PC-3 (cell line): Measurements from ENCODE around the gene PNLDC1. TPM values are rescaled to one million over a fixed set of nuclear protein-coding genes. Genes with fewer than 3 reads are reported as not detected.

ENCODE experiments used
- ATAC-seq: fragments of 200-7000 bp; cut with Tn5 transposase; 2 replicates; pipeline ENCODE4 v1.9.1; 2020; ENCODE audit warnings: mild to moderate bottlenecking, moderate library complexity
- BruUV-seq: library from RNA; stranded (reverse); fragments of 400-500 nt; replicated peaks from 2 replicates; lab custom pipeline; 2021; lab: Mats Ljungman, UMichigan
- CTCF ChIA-PET: fragments of 300-600 bp; sonication (Branson Sonifier 250); formaldehyde crosslinking; loops from one replicate; lab custom pipeline; 2022; ENCODE audit warnings: antibody characterized with exemption; lab: Charles Lee
- POLR2A ChIA-PET: fragments of 300-600 bp; sonication (Branson Sonifier 250); formaldehyde crosslinking; loops from one replicate; lab custom pipeline; 2022; ENCODE audit warnings: antibody characterized with exemption; ENCODE audit not compliant: unreplicated experiment; lab: Charles Lee
- DNase-seq: peaks from one replicate; pipeline ENCODE4 v3.0.0-alpha.2; 2015
- H2AFZ ChIP-seq: fragments of 300-600 bp; sonication (generic); 2 replicates; pipeline ENCODE4 v1.6.0; 2016; ENCODE audit warnings: antibody characterized with exemption, low read length
- H3F3A ChIP-seq: fragments of 300-600 bp; sonication (generic); one replicate; pipeline ENCODE4 v1.6.0; 2017; ENCODE audit warnings: antibody characterized with exemption, low read length, control low read depth, mild to moderate bottlenecking; ENCODE audit not compliant: unreplicated experiment
- H3K27ac ChIP-seq: fragments of 300-600 bp; sonication (generic); 2 replicates; pipeline ENCODE4 v1.5.1; 2016; ENCODE audit warnings: mild to moderate bottlenecking, low read length
- H3K27me3 ChIP-seq: fragments of 300-600 bp; sonication (generic); 2 replicates; pipeline ENCODE4 v1.6.1; 2016; ENCODE audit warnings: low read length, mixed read lengths
- H3K36me3 ChIP-seq: fragments of 300-600 bp; sonication (generic); 2 replicates; pipeline ENCODE4 v1.6.1; 2016; ENCODE audit warnings: low read depth, mixed run types, low read length, mixed read lengths
- H3K4me1 ChIP-seq: fragments of 300-600 bp; sonication (generic); 2 replicates; pipeline ENCODE4 v1.5.1; 2016; ENCODE audit warnings: low read length; ENCODE audit not compliant: insufficient read depth
- H3K4me2 ChIP-seq: fragments of 300-600 bp; sonication (generic); 2 replicates; pipeline ENCODE4 v1.6.0; 2016; ENCODE audit warnings: low read length
- H3K4me3 ChIP-seq: fragments of 300-600 bp; sonication (generic); 2 replicates; pipeline ENCODE4 v1.5.1; 2016; ENCODE audit warnings: mild to moderate bottlenecking, low read length, mixed read lengths
- H3K79me2 ChIP-seq: fragments of 300-600 bp; sonication (generic); 2 replicates; pipeline ENCODE4 v1.6.1; 2017; ENCODE audit warnings: low read length, mixed read lengths
- H3K9ac ChIP-seq: fragments of 300-600 bp; sonication (generic); 2 replicates; pipeline ENCODE4 v1.6.0; 2016; ENCODE audit warnings: mild to moderate bottlenecking, low read length
- H3K9me2 ChIP-seq: fragments of 300-600 bp; sonication (generic); replicated peaks from 2 replicates; pipeline ENCODE4 v1.6.1; 2016; ENCODE audit warnings: mixed run types, low read length, mixed read lengths
- H3K9me3 ChIP-seq: fragments of 300-600 bp; sonication (generic); 2 replicates; pipeline ENCODE4 v1.6.1; 2016; ENCODE audit warnings: low read length, mixed read lengths
- H4K20me1 ChIP-seq: fragments of 300-600 bp; sonication (generic); 2 replicates; pipeline ENCODE4 v1.6.1; 2016; ENCODE audit warnings: low read length, mixed read lengths
- CTCF ChIP-seq: fragments of 300-600 bp; sonication (generic); conservative IDR thresholded peaks from 2 replicates; pipeline ENCODE4 v1.5.1; 2017; ENCODE audit warnings: antibody characterized with exemption, low read depth, mild to moderate bottlenecking, low read length
- EZH2 ChIP-seq: fragments of 300-600 bp; sonication (generic); IDR thresholded peaks from one replicate; pipeline ENCODE4 v1.6.1; 2017; ENCODE audit warnings: antibody characterized with exemption, mild to moderate bottlenecking, low read length; ENCODE audit not compliant: unreplicated experiment
- EZH2phosphoT487 ChIP-seq: fragments of 300-600 bp; sonication (generic); IDR thresholded peaks from 2 replicates; pipeline ENCODE4 v1.6.1; 2018; ENCODE audit warnings: mild to moderate bottlenecking, antibody characterized with exemption, low read length, borderline replicate concordance
- intact Hi-C: fragments of 100-400 bp; cut with micrococcal nuclease; formaldehyde crosslinking; loops from 2 replicates; pipeline ENCODE4 v1.9.0; 2023
- total RNA-seq: library from RNA; depleted of rRNA; stranded (reverse); fragments of >200 nt; gene quantifications from 2 replicates; pipeline ENCODE4 v1.2.3, GENCODE V29; 2014

PNLDC1 gene
- total RNA-seq, 1 experiment from 2014 or later: not detected

- ChIA-PET CTCF (interaction anchor here (1.1 kb wide), 1 partner anchor 161 kb away, joined by 3 read pairs; no protein-coding TSS in a partner anchor), POLR2A (no interaction called here)
- Histone ChIP-seq H3K4me1 (no peaks in the 10 kb centered on the region), H3K4me2 (peak overlapping the region; percentile 44; the same call in 1 of the 2 replicates), H3K4me3 (no peak overlapping the region), H3K79me2 (no peaks in the 10 kb centered on the region), H3F3A (no peaks in the 10 kb centered on the region), H3K27me3 (no peaks in the 10 kb centered on the region), H3K9ac (no peak overlapping the region), H3K27ac (no peak overlapping the region), H3K9me2 (no peaks in the 10 kb centered on the region), H3K9me3 (no peaks in the 10 kb centered on the region), H3K36me3 (no peaks in the 10 kb centered on the region), H2AFZ (peak overlapping the region; percentile 64), H4K20me1 (no peaks in the 10 kb centered on the region)
- intact Hi-C loops: loop anchor here (1.0 kb wide), 1 partner anchor 162 kb away; no protein-coding TSS in a partner anchor
- TF ChIP-seq EZH2: no peak
- TF ChIP-seq CTCF: peak; percentile 50; the same call in 1 of the 2 replicates
- TF ChIP-seq EZH2phosphoT487: no peak
- ATAC-seq (peak; percentile 71), DNase-seq (peak; percentile 31)
- BruUV-seq: no TSS peak
These were observed 52.8 kb downstream of the PNLDC1 start for GRCh38 chr6:159852877-159853276.

- no peaks in the 10 kb centered on the region for H3K79me2 ChIP-seq
- H3K9ac ChIP-seq: no peak overlapping the region
- H3K9me3 ChIP-seq: no peaks in the 10 kb centered on the region
- no peaks in the 10 kb centered on the region for H3K9me2 ChIP-seq
- no peaks in the 10 kb centered on the region for H3K27me3 ChIP-seq
- H3K4me2 ChIP-seq: no peak overlapping the region
- POLR2A ChIA-PET: no interaction called here
- no peaks in the 10 kb centered on the region for H3K4me1 ChIP-seq
- no peak for TF ChIP-seq EZH2
- no peak for TF ChIP-seq CTCF
- TF ChIP-seq EZH2phosphoT487: no peak
- no TSS peak for BruUV-seq
- H3K4me3 ChIP-seq: no peak overlapping the region
- no peak overlapping the region for H3K27ac ChIP-seq
- DNase-seq: no peak
- no peaks in the 10 kb centered on the region for H3K36me3 ChIP-seq
- CTCF ChIA-PET: no interaction called here
- no peak for ATAC-seq
- H2AFZ ChIP-seq: no peak overlapping the region
- H3F3A ChIP-seq: no peaks in the 10 kb centered on the region
- H4K20me1 ChIP-seq: no peaks in the 10 kb centered on the region
- intact Hi-C loops: loop anchor here (1.0 kb wide), 1 partner anchor 162 kb away; no protein-coding TSS in a partner anchor
These were observed 53.7 kb downstream of the PNLDC1 start for GRCh38 chr6:159853754-159854153.

GRCh38 chr6:159854959-159855358 lies 54.9 kb downstream of the PNLDC1 start:
- intact Hi-C loops: no loop called here
- BruUV-seq: no TSS peak

More at GRCh38 chr6:159854959-159855358, 54.9 kb downstream of the PNLDC1 start:
- Histone ChIP-seq H3K9ac (no peak overlapping the region), H3K9me2 (no peaks in the 10 kb centered on the region), H4K20me1 (no peaks in the 10 kb centered on the region), H3K79me2 (no peaks in the 10 kb centered on the region), H3K27me3 (no peaks in the 10 kb centered on the region), H2AFZ (no peak overlapping the region), H3K9me3 (no peaks in the 10 kb centered on the region), H3F3A (no peaks in the 10 kb centered on the region), H3K4me3 (no peak overlapping the region), H3K4me1 (no peaks in the 10 kb centered on the region), H3K36me3 (no peaks in the 10 kb centered on the region), H3K4me2 (no peak overlapping the region), H3K27ac (no peak overlapping the region)
- POLR2A ChIA-PET: no interaction called here
- no peak for ATAC-seq
- DNase-seq: no peak
- CTCF ChIA-PET: no interaction called here
- no peak for TF ChIP-seq EZH2
- TF ChIP-seq CTCF: no peak
- no peak for TF ChIP-seq EZH2phosphoT487
